Naive B cell (primary cell): ENCODE measurements around the gene INPP5D. TPM values are rescaled to one million over a fixed set of nuclear protein-coding genes. Genes with fewer than 3 reads are reported as not detected.
A peak's percentile ranks its signal among the peaks of the same experiment; 100 is the strongest.

Source experiments
- ATAC-seq, 2 donors: fragments of 150-1000 bp; cut with Tn5 transposase; 2 replicates each; pipeline ENCODE4 v1.10.0; 2021; ENCODE audit warnings: low read depth in 2 of 2, mild to moderate bottlenecking in 2 of 2, moderate library complexity in 2 of 2
- DNase-seq: peaks from one replicate; pipeline ENCODE4 v3.0.0; 2022
- H3K27ac Mint-ChIP-seq, 6 donors: one replicate each; pipeline ENCODE4 v1.8.0; 2020 to 2022; ENCODE audit warnings: mild to moderate bottlenecking in 6 of 6, mixed read lengths in 6 of 6, moderate library complexity in 5 of 6, inconsistent platforms in 2 of 6
- H3K27me3 Mint-ChIP-seq, 3 donors: one replicate each; pipeline ENCODE4 v1.8.0; 2021 to 2022; ENCODE audit warnings: mixed read lengths in 3 of 3, mild to moderate bottlenecking in 1 of 3
- H3K36me3 Mint-ChIP-seq, 2 donors: one replicate each; pipeline ENCODE4 v1.8.0; 2020 to 2022; ENCODE audit warnings: mixed read lengths in 2 of 2, inconsistent platforms in 1 of 2, mild to moderate bottlenecking in 1 of 2
- H3K4me1 Mint-ChIP-seq, 3 donors: one replicate each; pipeline ENCODE4 v1.8.0; 2020 to 2022; ENCODE audit warnings: mixed read lengths in 3 of 3, inconsistent platforms in 1 of 3, mild to moderate bottlenecking in 1 of 3, moderate library complexity in 1 of 3
- H3K4me3 Mint-ChIP-seq, 8 donors: one replicate each; pipeline ENCODE4 v1.8.0; 2020 to 2022; ENCODE audit warnings: mild to moderate bottlenecking in 8 of 8, mixed read lengths in 8 of 8, moderate library complexity in 8 of 8, inconsistent platforms in 2 of 8
- H3K9me3 Mint-ChIP-seq, 7 donors: one replicate each; pipeline ENCODE4 v1.8.0; 2020 to 2022; ENCODE audit warnings: mixed read lengths in 7 of 7, mild to moderate bottlenecking in 5 of 7, inconsistent platforms in 2 of 7, moderate library complexity in 1 of 7
- polyA plus RNA-seq, 6 donors: library from polyadenylated mRNA; unstranded; fragments of 300-500 nt; fragmentation: Illumina TruSeq; gene quantifications; one replicate each; pipeline ENCODE4 v1.2.3, GENCODE V29; 2021; ENCODE audit warnings: low read depth in 6 of 6

INPP5D gene
- polyA plus RNA-seq, 6 donors from 2014 or later = 56.8 to 230 (median 102) TPM

- ATAC-seq (peak; percentile 10 to 13), DNase-seq (peak; percentile 59)
- Mint-ChIP-seq H3K27ac (peak overlapping the region in 4 of 6 donors; percentile 83 to 100 (median 94)), H3K27me3 (no peaks in the 10 kb centered on the region), H3K9me3 (no peaks in the 10 kb centered on the region), H3K4me3 (peak overlapping the region in 7 of 8 donors; percentile 72 to 93 (median 85)), H3K36me3 (peaks cover 20 to 23% of the 10 kb centered on the region in 2 donors), H3K4me1 (peaks cover 68 to 70% (median 68%) of the 10 kb centered on the region in 3 donors)
These were observed 19.3 kb downstream of the INPP5D start for GRCh38 chr2:233079473-233079877.

GRCh38 chr2:233079953-233080835, 20.1 kb downstream of the INPP5D start:
- no peak for DNase-seq
- no peak for ATAC-seq
- Mint-ChIP-seq H3K27ac (peak overlapping the region in 4 of 6 donors; percentile 97 to 100 (median 99)), H3K27me3 (no peaks in the 10 kb centered on the region), H3K36me3 (peaks cover 20 to 26% of the 10 kb centered on the region in 2 donors), H3K9me3 (no peaks in the 10 kb centered on the region), H3K4me1 (peaks cover 70 to 77% (median 75%) of the 10 kb centered on the region in 3 donors), H3K4me3 (peak overlapping the region in 7 of 8 donors; percentile 67 to 93 (median 85))

- Mint-ChIP-seq H3K4me3 (peak overlapping the region in 6 of 8 donors; percentile 65 to 93 (median 87)), H3K27ac (peak overlapping the region in 4 of 6 donors; percentile 99 to 100 (median 99)), H3K9me3 (no peaks in the 10 kb centered on the region), H3K4me1 (peaks cover 76 to 84% (median 81%) of the 10 kb centered on the region in 3 donors), H3K36me3 (peaks cover 20 to 30% of the 10 kb centered on the region in 2 donors), H3K27me3 (no peaks in the 10 kb centered on the region)
- DNase-seq (no peak), ATAC-seq (no peak)
These were observed 20.7 kb downstream of the INPP5D start for GRCh38 chr2:233080836-233081229.

GRCh38 chr2:233081232-233081730, 21.1 kb downstream of the INPP5D start:
- Mint-ChIP-seq H3K36me3 (peaks cover 20 to 30% of the 10 kb centered on the region in 2 donors), H3K27ac (peak overlapping the region in 4 of 6 donors; percentile 99 to 100 (median 99)), H3K9me3 (no peaks in the 10 kb centered on the region), H3K4me3 (peak overlapping the region in 7 of 8 donors; percentile 65 to 93 (median 89)), H3K4me1 (peaks cover 79 to 88% (median 86%) of the 10 kb centered on the region in 3 donors), H3K27me3 (no peaks in the 10 kb centered on the region)
- peak; percentile 22 to 24 for ATAC-seq
- DNase-seq = no peak

- H3K27me3 Mint-ChIP-seq = no peaks in the 10 kb centered on the region
- DNase-seq = no peak
- H3K4me3 Mint-ChIP-seq = peak overlapping the region in 7 of 8 donors; percentile 65 to 93 (median 89)
- H3K36me3 Mint-ChIP-seq = peaks cover 24 to 33% of the 10 kb centered on the region in 2 donors
- peak overlapping the region in 4 of 6 donors; percentile 99 to 100 (median 99) for H3K27ac Mint-ChIP-seq
- ATAC-seq = no peak
- H3K4me1 Mint-ChIP-seq = peaks cover 81 to 93% (median 91%) of the 10 kb centered on the region in 3 donors
- H3K9me3 Mint-ChIP-seq = no peaks in the 10 kb centered on the region
These were observed 21.6 kb downstream of the INPP5D start for GRCh38 chr2:233081731-233082221.

GRCh38 chr2:233082222-233082930, 22.2 kb downstream of the INPP5D start:
- ATAC-seq (peak; percentile 44 to 46), DNase-seq (peak; percentile 59)
- H3K36me3 Mint-ChIP-seq = peaks cover 27 to 36% of the 10 kb centered on the region in 2 donors
- H3K9me3 Mint-ChIP-seq = no peaks in the 10 kb centered on the region
- H3K27ac Mint-ChIP-seq = peak overlapping the region in 4 of 6 donors; percentile 99 to 100 (median 99)
- H3K4me1 Mint-ChIP-seq = peaks cover 80 to 98% (median 96%) of the 10 kb centered on the region in 3 donors
- H3K27me3 Mint-ChIP-seq = no peaks in the 10 kb centered on the region
- peak overlapping the region in 7 of 8 donors; percentile 65 to 93 (median 89) for H3K4me3 Mint-ChIP-seq

- ATAC-seq (no peak), DNase-seq (no peak)
- peak overlapping the region in 4 of 6 donors; percentile 99 to 100 (median 99) for H3K27ac Mint-ChIP-seq
- no peaks in the 10 kb centered on the region for H3K9me3 Mint-ChIP-seq
- peaks cover 82 to 99% (median 97%) of the 10 kb centered on the region in 3 donors for H3K4me1 Mint-ChIP-seq
- no peaks in the 10 kb centered on the region for H3K27me3 Mint-ChIP-seq
- peak overlapping the region in 7 of 8 donors; percentile 65 to 93 (median 89) for H3K4me3 Mint-ChIP-seq
- peaks cover 33 to 36% of the 10 kb centered on the region in 2 donors for H3K36me3 Mint-ChIP-seq
These were observed 23.0 kb downstream of the INPP5D start for GRCh38 chr2:233082931-233083755.

GRCh38 chr2:233083782-233084181, 23.6 kb downstream of the INPP5D start:
- Mint-ChIP-seq H3K4me3 (peak overlapping the region in 7 of 8 donors; percentile 65 to 93 (median 89)), H3K27me3 (no peaks in the 10 kb centered on the region), H3K9me3 (no peaks in the 10 kb centered on the region), H3K27ac (peak overlapping the region in 4 of 6 donors; percentile 99 to 100 (median 99)), H3K4me1 (peaks cover 88 to 99% (median 99%) of the 10 kb centered on the region in 3 donors), H3K36me3 (peaks cover 39 to 42% of the 10 kb centered on the region in 2 donors)
- no peak for DNase-seq
- ATAC-seq = no peak

- Mint-ChIP-seq H3K27ac (peak overlapping the region in 4 of 6 donors; percentile 99 to 100 (median 99)), H3K4me3 (peak overlapping the region in 7 of 8 donors; percentile 65 to 93 (median 89)), H3K27me3 (no peaks in the 10 kb centered on the region), H3K4me1 (peaks cover 86 to 99% (median 98%) of the 10 kb centered on the region in 3 donors), H3K9me3 (no peaks in the 10 kb centered on the region), H3K36me3 (peaks cover 34 to 38% of the 10 kb centered on the region in 2 donors)
- ATAC-seq (peak; percentile 50 to 53), DNase-seq (peak; percentile 60)
These were observed 24.3 kb downstream of the INPP5D start for GRCh38 chr2:233084488-233084887.

GRCh38 chr2:233085037-233085838, 25.1 kb downstream of the INPP5D start:
- no peaks in the 10 kb centered on the region for H3K9me3 Mint-ChIP-seq
- H3K4me1 Mint-ChIP-seq = peaks cover 83 to 99% (median 95%) of the 10 kb centered on the region in 3 donors
- H3K27ac Mint-ChIP-seq = peak overlapping the region in 4 of 6 donors; percentile 99 to 100 (median 99)
- ATAC-seq = no peak
- peaks cover 26 to 35% of the 10 kb centered on the region in 2 donors for H3K36me3 Mint-ChIP-seq
- peak overlapping the region in 7 of 8 donors; percentile 65 to 93 (median 89) for H3K4me3 Mint-ChIP-seq
- DNase-seq = no peak
- no peaks in the 10 kb centered on the region for H3K27me3 Mint-ChIP-seq

- H3K27ac Mint-ChIP-seq = peak overlapping the region in 4 of 6 donors; percentile 99 to 100 (median 99)
- peaks cover 81 to 99% (median 95%) of the 10 kb centered on the region in 3 donors for H3K4me1 Mint-ChIP-seq
- DNase-seq (no peak), ATAC-seq (no peak)
- peaks cover 21 to 35% of the 10 kb centered on the region in 2 donors for H3K36me3 Mint-ChIP-seq
- H3K27me3 Mint-ChIP-seq = no peaks in the 10 kb centered on the region
- peak overlapping the region in 7 of 8 donors; percentile 65 to 92 (median 85) for H3K4me3 Mint-ChIP-seq
- no peaks in the 10 kb centered on the region for H3K9me3 Mint-ChIP-seq
These were observed 25.7 kb downstream of the INPP5D start for GRCh38 chr2:233085839-233086150.
